CD4-positive, alpha-beta T cell treated with Interleukin-12 subunit alpha and Interleukin-12 subunit beta, for 1 hour (primary cell): ENCODE data around the gene MEN1.
A peak's percentile ranks its signal among the peaks of the same experiment; 100 is the strongest.

ENCODE experiments used
- DNase-seq: peaks from one replicate; pipeline ENCODE4 v3.0.0-alpha.2; 2020

The MEN1 gene

DNA sequence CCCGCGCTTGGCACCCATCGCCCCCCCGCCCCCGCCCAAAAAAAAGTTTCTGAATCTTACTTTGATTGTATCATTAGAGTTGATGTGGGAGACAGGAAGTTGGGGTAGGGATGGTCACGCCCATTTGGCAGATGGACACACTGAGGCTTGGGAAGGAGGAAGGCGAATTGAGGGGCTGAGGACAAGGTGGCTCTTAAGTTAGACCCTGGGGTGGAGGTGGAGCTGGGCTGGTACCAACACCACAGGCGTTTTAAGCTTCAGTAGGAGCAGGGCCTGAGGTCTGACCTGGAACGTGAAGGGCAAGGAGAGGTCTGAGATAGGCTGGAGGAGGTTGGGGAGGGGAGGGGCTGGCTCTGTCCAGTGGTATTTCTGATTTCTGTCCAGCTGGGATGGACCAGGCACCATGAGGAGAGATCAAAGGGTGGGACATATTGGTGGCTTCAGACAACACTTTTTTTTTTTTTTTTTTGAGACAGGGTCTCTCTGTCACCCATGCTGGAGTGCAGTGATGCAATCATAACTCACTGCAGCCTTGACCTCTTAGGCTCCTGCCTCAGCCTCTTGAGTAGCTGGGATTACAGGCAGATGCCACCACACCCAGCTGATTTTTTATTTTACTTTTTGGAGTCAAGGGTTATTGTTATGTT lies 34.9 kb upstream of the MEN1 start:
- DNase-seq = no peak

- peak; percentile 84 for DNase-seq
These were observed 34.2 kb upstream of the MEN1 start, which contains the start of gene CDC42BPG for GRCh38 chr11:64844330-64845128. CDC42BPG (minus strand) TSS chr11:64844653; CDS start chr11:64844569, 84 bp downstream.

- DNase-seq = no peak
These were observed 33.5 kb upstream of the MEN1 start for GRCh38 chr11:64843686-64844329.

GRCh38 chr11:64842851-64843685 lies 32.7 kb upstream of the MEN1 start:
- DNase-seq = no peak

DNA sequence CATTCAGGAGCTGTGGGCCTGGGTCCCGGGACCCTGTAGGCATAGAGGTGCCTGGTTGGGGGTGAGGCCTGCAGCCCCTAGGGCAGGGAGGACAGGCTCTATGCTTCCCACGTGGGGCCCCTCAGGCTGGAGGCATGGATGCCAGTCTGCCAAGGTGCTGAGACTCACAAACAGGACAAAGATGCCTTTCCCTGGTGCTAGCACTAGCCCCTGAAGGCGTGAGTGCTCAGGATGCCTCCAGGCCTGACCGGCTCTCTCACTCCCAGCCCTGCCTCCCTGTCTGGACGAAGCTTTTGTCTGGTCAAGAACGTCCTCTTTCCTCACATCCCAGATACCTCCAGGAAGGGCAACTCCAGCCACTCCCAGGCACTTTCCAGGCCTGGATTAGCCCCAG lies 32.0 kb upstream of the MEN1 start:
- DNase-seq = no peak

DNA sequence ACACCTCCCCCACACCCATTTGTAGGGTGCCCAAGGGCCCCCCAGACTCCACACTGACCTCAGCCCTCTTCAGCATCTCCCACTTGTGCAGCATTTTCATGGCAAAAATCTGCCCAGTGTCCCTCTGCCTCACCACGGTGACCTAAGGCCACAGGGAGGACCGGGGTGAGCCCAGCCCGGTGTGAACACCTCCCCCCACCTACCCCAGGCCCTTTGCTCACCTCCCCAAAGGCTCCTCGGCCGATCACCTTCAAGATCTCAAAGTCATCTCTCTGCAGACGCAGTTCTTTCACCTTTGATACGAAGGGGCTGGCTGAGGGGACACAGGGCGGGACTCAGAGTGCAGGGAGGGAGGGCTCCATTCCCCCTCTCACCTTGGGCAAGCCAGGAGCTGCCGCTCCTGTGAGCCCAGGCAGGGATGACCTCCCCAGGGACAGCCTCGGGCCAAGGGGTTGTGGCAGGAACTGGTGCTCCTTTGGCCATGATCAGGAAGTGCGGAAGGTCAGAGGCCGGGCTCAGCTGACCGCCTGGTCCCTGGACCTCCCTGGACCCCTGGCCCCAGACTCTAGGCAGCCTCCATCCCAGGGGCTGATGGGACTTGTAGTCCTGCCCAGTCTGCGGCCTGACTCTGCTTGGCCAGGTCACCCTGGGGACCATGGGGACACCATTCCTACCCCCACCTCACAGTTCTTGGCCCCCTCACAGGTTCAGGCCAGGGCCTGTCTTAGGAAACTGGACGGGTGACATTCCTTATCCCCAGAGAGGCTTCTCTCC lies 31.4 kb upstream of the MEN1 start:
- no peak for DNase-seq

- DNase-seq = no peak
These were observed 29.8 kb upstream of the MEN1 start for GRCh38 chr11:64839887-64840782.

GRCh38 chr11:64839335-64839734 lies 29.0 kb upstream of the MEN1 start:
- DNase-seq = no peak

GRCh38 chr11:64838600-64839334 lies 28.4 kb upstream of the MEN1 start:
- DNase-seq = no peak

- DNase-seq = no peak
These were observed 27.6 kb upstream of the MEN1 start for GRCh38 chr11:64837887-64838351.

- no peak for DNase-seq
These were observed 26.2 kb upstream of the MEN1 start for GRCh38 chr11:64836448-64837072.

DNA sequence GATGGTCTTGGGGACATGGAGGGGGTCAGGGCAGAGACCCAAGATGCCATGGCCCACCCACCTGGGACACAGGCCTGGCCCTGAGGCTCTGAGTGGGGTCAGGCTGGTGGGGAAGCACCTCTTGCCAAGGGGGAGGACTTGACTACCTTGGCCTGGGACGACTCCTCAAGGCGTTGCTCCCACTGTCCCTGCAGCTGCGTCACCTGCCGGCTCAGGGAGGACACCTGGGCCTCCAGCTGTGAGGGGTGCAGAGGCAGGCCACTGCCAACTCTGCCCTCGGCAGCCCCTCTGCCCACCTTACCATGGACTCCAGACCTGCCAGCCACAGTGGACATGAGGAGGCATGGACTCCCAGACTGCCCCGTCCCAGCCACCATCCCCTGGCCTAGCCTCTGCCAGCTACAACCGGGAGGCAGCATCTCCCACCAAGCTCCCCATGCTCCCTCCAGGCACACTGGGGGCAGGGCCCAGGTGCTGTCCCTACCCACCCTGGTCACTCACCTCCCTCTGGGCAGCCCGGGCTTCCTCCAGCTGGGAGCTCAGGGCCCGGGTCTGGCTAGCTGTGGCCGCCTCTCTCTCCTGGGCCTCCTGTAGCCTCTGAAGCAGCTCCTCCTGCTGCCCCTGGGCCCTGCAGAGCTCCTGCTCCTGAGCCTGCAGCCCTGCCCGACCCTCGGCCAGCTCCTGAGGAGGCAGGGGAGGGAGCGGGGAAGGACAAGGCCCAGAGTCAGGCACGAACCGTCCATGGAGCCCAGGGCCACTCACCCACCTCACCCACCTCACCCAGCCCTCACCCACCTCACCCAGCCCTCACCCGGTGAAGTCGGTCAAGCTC lies 25.5 kb upstream of the MEN1 start:
- DNase-seq = no peak

GRCh38 chr11:64834723-64835615 lies 24.6 kb upstream of the MEN1 start:
- no peak for DNase-seq

GRCh38 chr11:64834031-64834722 lies 23.8 kb upstream of the MEN1 start:
- no peak for DNase-seq

DNA sequence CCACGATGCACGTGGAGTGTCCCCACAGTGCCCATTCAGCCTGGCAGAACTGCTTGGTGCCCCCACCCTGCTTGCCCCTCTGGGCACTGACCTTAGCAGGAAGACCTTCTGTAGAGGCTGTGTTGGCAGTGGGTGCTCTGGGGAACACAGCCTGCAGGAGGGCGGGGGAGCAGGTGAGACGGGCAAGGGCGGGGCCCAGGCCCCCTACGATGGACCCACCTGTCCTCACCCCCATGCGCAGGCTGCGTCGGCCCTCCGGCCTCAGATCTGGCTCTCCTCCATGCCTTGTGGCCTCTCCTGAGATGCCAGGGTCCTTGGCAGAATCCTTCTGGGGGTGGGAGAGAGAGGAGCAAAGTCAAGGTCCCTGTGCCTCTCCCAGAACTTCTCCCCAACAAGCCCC lies 23.2 kb upstream of the MEN1 start:
- DNase-seq = no peak

DNA sequence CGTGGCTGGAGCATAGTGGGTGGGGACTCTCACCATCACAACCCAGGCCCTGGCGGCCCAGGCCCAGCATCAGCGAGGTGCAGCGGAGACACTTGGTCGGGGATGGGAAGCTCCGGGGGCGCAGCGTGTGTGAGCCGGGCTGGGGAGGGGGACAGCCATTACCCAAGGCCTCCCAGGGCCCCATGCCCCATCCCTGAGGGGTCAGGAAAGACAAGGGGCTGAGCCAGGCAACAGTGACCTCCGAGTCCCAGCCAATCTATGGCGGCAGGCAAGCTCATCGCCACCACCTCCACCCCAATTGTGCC lies 22.8 kb upstream of the MEN1 start:
- DNase-seq = no peak

GRCh38 chr11:64832467-64833197 lies 22.3 kb upstream of the MEN1 start:
- DNase-seq = no peak
